ENCODE measurements around the gene SLC25A34. TPM values are rescaled to one million over a fixed set of nuclear protein-coding genes. Genes with fewer than 3 reads are reported as not detected.

SLC25A34 gene
- total RNA-seq, 2 experiments from 2014 or later, result 1.4 to 2.2 TPM

DNA sequence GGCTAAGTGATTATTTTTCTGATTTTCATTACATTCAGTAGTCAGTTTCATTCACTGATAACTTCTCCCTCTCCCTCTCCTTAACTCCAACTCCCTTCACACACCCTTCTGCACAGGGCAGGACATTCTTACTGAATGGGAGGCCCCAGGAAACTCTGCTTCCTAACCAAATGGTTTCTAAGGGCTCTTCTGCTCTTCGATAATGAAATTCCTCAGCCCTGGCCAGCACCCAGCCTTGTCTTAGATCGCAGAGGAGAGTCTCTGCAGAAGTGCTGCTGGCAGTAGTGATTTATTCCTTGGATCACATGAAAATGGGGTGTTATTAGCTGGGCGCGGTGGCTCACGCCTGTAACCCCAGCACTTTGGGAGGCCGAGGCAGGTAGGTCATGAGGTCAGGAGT, 35.5 kb upstream of the SLC25A34 start:
- Histone ChIP-seq H3K79me2 (ENCODE audit: insufficient read depth, low read depth, low read length) (peaks cover 27% of the 10 kb centered on the region; the same call in 1 of the 2 replicates), H3K4me3 (ENCODE audit: low read depth, low read length, poor library complexity, severe bottlenecking) (no peak overlapping the region), H3K36me3 (ENCODE audit: insufficient read depth, low read length) (peaks cover 6% of the 10 kb centered on the region), H3K27ac (ENCODE audit: low read depth, low read length, poor library complexity, severe bottlenecking) (no peak overlapping the region), H3K9me2 (ENCODE audit: insufficient read depth, low read length) (no peaks in the 10 kb centered on the region), H3K4me2 (ENCODE audit: low read length) (peak overlapping the region; percentile 13; the same call in 1 of the 2 replicates), H2AFZ (ENCODE audit: low read length) (no peak overlapping the region), H4K20me1 (ENCODE audit: insufficient read depth, low read length) (no peaks in the 10 kb centered on the region), H3K4me1 (ENCODE audit: insufficient read depth, low read length, poor library complexity, severe bottlenecking) (peaks cover 36% of the 10 kb centered on the region), H3K9me3 (ENCODE audit: low read length) (no peaks in the 10 kb centered on the region)
- intact Hi-C loops (cut with micrococcal nuclease; ENCODE audit: unreplicated experiment), result no loop called here
- BruUV-seq (replicated peaks), result no TSS peak
- TF ChIP-seq EZH2phosphoT487 (IDR thresholded peaks at IDR 0.05; ENCODE audit: borderline replicate concordance, low read depth, low read length), result no peak
- TF ChIP-seq, protein P1, sequence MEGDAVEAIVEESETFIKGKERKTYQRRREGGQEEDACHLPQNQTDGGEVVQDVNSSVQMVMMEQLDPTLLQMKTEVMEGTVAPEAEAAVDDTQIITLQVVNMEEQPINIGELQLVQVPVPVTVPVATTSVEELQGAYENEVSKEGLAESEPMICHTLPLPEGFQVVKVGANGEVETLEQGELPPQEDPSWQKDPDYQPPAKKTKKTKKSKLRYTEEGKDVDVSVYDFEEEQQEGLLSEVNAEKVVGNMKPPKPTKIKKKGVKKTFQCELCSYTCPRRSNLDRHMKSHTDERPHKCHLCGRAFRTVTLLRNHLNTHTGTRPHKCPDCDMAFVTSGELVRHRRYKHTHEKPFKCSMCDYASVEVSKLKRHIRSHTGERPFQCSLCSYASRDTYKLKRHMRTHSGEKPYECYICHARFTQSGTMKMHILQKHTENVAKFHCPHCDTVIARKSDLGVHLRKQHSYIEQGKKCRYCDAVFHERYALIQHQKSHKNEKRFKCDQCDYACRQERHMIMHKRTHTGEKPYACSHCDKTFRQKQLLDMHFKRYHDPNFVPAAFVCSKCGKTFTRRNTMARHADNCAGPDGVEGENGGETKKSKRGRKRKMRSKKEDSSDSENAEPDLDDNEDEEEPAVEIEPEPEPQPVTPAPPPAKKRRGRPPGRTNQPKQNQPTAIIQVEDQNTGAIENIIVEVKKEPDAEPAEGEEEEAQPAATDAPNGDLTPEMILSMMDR (conservative IDR thresholded peaks at IDR 0.05; ENCODE audit: low read length), result no peak
- no peak for DNase-seq (ENCODE audit: low spot score)
- ChIA-PET CTCF (ENCODE audit: unreplicated experiment) (no interaction called here), POLR2A (no interaction called here)

DNA sequence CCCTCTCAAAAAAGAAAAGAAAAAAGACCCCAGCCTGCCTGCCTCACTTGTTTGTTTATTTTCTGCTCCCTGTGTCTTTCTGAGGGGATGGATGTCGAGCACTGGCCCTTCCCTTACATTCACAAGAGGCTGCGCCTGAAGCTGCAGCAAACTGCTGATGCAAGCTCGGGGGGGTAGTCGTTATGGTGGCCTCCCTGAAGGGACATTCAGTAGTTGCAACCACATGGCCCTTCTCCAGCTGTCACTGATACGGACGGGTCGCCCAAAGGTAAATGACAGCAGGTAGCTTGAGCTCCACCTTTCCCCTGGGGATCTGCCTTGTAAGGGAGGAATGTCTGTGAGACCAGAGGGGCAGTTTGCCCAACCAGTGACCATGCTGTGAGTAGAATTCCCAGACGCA, 34.3 kb upstream of the SLC25A34 start:
- intact Hi-C loops (cut with micrococcal nuclease; ENCODE audit: unreplicated experiment), result no loop called here
- ChIA-PET CTCF (ENCODE audit: unreplicated experiment) (no interaction called here), POLR2A (interaction anchor here (1.1 kb wide), 1 partner anchor 17 kb away, joined by 3 read pairs; no protein-coding TSS in a partner anchor)
- Histone ChIP-seq H3K79me2 (ENCODE audit: insufficient read depth, low read depth, low read length) (peaks cover 21% of the 10 kb centered on the region; the same call in 1 of the 2 replicates), H3K4me2 (ENCODE audit: low read length) (no peak overlapping the region), H3K36me3 (ENCODE audit: insufficient read depth, low read length) (peaks cover 6% of the 10 kb centered on the region), H3K9me2 (ENCODE audit: insufficient read depth, low read length) (no peaks in the 10 kb centered on the region), H3K27ac (ENCODE audit: low read depth, low read length, poor library complexity, severe bottlenecking) (no peak overlapping the region), H3K4me3 (ENCODE audit: low read depth, low read length, poor library complexity, severe bottlenecking) (no peak overlapping the region), H3K9me3 (ENCODE audit: low read length) (no peaks in the 10 kb centered on the region), H2AFZ (ENCODE audit: low read length) (no peak overlapping the region), H4K20me1 (ENCODE audit: insufficient read depth, low read length) (no peaks in the 10 kb centered on the region), H3K4me1 (ENCODE audit: insufficient read depth, low read length, poor library complexity, severe bottlenecking) (peaks cover 28% of the 10 kb centered on the region)
- TF ChIP-seq, protein P1 (conservative IDR thresholded peaks at IDR 0.05; ENCODE audit: low read length), result no peak
- no peak for TF ChIP-seq EZH2phosphoT487 (IDR thresholded peaks at IDR 0.05; ENCODE audit: borderline replicate concordance, low read depth, low read length)
- no peak for DNase-seq (ENCODE audit: low spot score)
- BruUV-seq (replicated peaks), result no TSS peak

DNA sequence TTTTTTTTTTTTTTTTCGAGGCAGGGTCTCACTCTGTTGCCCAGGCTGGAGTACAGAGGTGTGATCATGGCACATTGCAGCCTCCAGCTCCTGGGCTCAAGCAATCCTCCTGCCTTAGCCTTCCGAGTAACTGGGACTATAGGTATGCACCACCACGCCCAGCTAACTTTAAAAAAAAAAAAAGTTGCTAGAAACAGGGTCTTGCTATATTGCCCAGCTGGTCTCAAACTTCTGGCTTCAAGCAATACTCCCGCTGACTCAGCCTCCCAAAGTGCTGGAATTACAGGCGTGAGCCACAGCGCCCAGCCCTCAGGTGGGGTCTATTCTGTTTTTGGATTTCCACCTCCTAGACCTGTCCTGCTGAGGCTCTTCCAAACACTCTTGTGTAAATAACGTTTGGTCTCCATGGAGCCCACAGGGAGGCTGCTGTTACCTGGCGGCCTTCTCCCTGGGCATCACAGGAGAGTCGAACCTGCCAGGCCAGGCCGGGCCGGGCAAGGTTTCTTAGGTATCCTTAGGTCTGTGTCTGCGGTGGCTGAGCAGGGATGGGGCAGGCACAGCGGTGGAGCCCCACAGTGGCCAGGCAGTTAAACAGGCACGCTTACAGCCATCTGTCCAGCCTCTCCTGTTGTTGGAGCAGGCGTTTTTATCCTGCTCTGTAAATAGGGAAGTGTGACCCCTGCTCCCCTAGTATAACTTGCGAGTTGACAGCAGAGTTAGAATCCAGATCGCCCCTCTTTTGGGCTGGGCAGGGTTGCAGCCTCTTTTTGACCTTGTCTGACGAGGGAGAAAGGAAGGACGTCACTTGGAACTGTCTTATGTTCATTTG, 33.1 kb upstream of the SLC25A34 start:
- Histone ChIP-seq H2AFZ (ENCODE audit: low read length) (no peak overlapping the region), H3K79me2 (ENCODE audit: insufficient read depth, low read depth, low read length) (peaks cover 20% of the 10 kb centered on the region; the same call in 1 of the 2 replicates), H3K4me3 (ENCODE audit: low read depth, low read length, poor library complexity, severe bottlenecking) (no peak overlapping the region), H3K36me3 (ENCODE audit: insufficient read depth, low read length) (peaks cover 6% of the 10 kb centered on the region), H3K4me2 (ENCODE audit: low read length) (no peak overlapping the region), H3K9me3 (ENCODE audit: low read length) (no peaks in the 10 kb centered on the region), H3K9me2 (ENCODE audit: insufficient read depth, low read length) (no peaks in the 10 kb centered on the region), H4K20me1 (ENCODE audit: insufficient read depth, low read length) (no peaks in the 10 kb centered on the region), H3K4me1 (ENCODE audit: insufficient read depth, low read length, poor library complexity, severe bottlenecking) (peaks cover 17% of the 10 kb centered on the region), H3K27ac (ENCODE audit: low read depth, low read length, poor library complexity, severe bottlenecking) (no peak overlapping the region)
- ChIA-PET POLR2A (interaction anchor here (0.5 to 1.1 kb wide), 2 partner anchors 18 to 131 kb away, joined by 3 to 4 read pairs; no protein-coding TSS in a partner anchor), CTCF (ENCODE audit: unreplicated experiment) (no interaction called here)
- intact Hi-C loops (cut with micrococcal nuclease; ENCODE audit: unreplicated experiment), result no loop called here
- no peak for TF ChIP-seq EZH2phosphoT487 (IDR thresholded peaks at IDR 0.05; ENCODE audit: borderline replicate concordance, low read depth, low read length)
- TF ChIP-seq, protein P1 (conservative IDR thresholded peaks at IDR 0.05; ENCODE audit: low read length), result peak; percentile 53
- no TSS peak for BruUV-seq (replicated peaks)
- no peak for DNase-seq (ENCODE audit: low spot score)
